Measurements from ENCODE around the gene EIF2B5.

Gene EIF2B5

GRCh38 chr3:184173374-184173722 is 38.2 kb downstream of the EIF2B5 start:
- DNase-seq (ENCODE audit: low read depth in 2 of 2) = no peak

DNA sequence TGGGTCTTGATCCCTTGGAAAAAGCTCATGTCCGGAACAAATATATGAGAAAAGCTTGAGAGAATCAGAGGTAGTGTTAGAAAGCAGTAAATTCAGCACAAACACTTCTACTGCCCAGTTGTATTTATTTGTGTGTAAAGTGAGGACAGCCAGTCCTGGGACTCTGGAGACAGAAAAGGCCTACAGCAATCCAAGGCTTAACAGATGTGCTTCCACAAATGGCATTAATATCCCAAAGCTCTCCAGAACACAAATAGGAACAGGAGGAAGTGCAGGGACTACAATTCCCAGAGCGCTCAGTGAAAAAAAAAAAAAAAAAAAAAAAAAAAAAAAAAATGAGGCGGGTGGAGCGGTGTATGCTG is 39.1 kb downstream of the EIF2B5 start:
- no peak for DNase-seq (ENCODE audit: low read depth in 2 of 2)

DNA sequence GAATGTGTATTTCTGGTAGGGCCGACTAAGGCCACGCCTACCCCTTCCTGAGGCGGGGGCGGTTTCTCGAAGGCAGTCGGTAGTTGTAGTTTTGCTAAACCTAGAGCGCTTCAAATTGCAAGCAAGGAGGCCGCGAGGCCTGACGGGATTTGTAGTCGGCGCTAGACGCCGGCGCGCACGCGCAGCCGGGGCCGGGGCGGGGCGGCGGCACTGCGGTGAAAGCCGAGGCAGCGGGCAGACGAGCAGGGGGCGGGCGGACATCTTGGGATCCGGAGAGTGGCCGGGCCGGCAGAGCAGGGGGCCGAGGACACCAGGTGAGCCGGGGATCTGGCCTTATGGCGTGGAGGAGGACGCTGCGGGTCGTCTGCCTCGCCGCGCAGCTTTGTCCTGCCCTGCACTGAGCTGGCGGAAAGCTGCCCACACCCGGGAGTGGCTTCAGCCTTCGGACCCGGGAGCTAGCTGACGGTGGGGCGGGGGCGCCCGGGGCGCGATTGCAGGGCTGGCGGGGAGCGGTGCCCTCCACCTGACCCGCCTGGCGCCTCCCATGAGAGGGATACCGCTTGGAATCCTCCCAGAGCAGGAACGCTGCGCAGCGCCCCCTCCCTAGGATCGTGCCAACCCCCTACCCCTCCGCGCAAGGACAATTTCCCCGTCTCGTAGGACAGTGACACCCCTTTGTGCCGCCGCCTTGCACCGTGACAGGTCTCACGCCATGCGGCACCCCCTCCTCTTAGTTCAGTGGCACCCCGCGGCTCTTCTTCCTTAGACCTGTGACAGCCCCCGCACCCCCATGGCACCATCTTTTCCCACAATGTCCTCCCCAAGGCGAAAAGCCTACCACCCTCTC is 39.7 kb downstream of the EIF2B5 start, which contains the start of gene AP2M1:
Gene AP2M1 (plus strand): TSS at position 210 of the 847 bp plus-strand sequence. CDS start 2,139 bp downstream, outside the sequence.
- peak; percentile 94 to 95 for DNase-seq (ENCODE audit: low read depth in 2 of 2)

GRCh38 chr3:184175506-184175905 is 40.3 kb downstream of the EIF2B5 start:
- no peak for DNase-seq (ENCODE audit: low read depth in 2 of 2)

DNA sequence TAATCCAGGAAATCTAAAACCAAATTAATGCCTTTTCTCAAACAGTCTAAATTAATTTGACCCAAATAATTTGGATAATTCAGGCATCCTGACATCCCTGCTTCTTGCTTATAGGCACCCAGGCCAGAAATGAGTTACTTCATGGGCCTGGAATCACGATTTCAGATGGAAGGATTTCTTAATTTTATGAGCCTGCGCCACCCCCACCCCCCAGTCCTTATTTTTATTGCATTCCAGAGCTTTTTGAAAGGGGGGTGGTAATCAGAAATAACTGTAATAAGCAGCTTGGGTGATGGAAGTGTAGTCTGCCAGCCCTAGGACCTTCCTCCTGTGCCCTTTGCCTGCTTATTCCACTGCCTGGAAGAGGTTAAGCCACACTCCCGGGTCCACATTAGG is 40.8 kb downstream of the EIF2B5 start:
- DNase-seq (ENCODE audit: low read depth in 2 of 2) = no peak

- DNase-seq (ENCODE audit: low read depth in 2 of 2) = no peak
Observed at GRCh38 chr3:184176377-184177330, 41.5 kb downstream of the EIF2B5 start.

DNA sequence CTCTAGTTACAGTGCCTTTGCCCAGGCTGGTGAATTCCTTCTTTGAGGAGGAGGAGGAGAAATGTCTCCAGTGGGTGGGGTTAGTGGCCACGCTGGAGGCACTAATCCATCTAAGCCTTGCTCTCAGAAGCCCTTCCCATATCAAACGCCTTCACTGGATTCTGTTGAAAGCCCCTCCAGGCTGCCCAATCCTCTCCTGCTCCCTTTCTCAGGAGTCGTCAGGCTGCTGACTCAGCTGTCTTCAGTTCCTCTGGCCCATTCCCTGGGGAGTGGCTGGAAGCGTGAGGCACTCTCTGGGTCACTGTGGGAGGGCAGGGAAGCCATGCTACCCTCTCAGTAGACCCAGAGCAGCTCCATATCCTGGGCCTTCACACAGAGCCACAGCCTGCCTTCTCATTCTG is 42.2 kb downstream of the EIF2B5 start:
- DNase-seq (ENCODE audit: low read depth in 2 of 2) = no peak

DNA sequence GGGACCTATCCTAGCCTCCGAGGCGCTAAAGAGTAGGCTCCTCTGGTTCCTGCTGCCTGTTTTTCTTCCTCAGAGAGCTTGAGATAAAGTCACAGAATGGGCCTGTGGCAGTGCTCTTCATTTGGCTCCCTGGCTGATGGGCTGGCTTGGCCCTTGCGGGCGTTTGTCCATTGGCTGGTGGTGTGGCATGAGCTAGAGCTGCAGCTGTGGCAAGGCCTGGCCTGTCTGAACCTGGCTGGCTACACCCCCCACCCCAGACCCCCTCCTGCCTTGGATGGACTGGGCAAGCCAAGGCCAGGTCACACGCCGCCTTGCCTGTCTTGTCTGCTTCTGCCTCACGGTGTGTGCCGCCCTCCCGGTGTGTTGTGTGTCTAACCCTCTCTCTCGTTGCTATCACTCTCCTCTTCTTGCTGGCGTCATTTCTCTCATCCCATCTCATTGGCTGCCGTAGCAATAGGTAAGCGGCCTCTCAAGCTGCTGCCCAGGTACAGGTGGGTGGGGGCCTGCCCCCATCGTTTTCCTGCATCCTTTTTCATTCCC is 42.7 kb downstream of the EIF2B5 start:
- DNase-seq (ENCODE audit: low read depth in 2 of 2) = no peak

DNA sequence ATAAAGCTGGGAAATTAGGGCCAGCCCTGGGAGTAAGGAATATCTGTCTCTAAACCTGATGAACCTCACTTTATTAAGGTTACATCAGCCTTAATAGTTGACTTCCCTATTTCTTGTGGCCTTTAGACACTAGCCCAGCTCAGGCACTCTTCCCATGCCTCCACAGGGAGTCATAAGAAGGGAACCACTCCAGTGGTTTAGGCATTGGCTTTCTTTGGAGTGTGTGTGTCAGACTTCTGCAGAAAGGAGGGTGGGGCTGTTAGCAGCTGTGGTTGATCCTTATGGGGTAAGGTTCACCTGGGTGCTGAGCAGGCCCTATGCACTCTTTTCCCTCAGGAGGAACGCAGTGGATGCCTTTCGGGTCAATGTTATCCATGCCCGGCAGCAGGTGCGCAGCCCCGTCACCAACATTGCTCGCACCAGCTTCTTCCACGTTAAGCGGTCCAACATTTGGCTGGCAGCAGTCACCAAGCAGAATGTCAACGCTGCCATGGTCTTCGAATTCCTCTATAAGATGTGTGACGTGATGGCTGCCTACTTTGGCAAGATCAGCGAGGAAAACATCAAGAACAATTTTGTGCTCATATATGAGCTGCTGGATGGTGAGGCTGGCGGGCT is 43.5 kb downstream of the EIF2B5 start:
- DNase-seq (ENCODE audit: low read depth in 2 of 2) = no peak

GRCh38 chr3:184180165-184180564 is 45.0 kb downstream of the EIF2B5 start:
- DNase-seq (ENCODE audit: low read depth in 2 of 2) = no peak

- DNase-seq (ENCODE audit: low read depth in 2 of 2) = no peak
Observed at GRCh38 chr3:184181596-184181995, 46.4 kb downstream of the EIF2B5 start.

DNA sequence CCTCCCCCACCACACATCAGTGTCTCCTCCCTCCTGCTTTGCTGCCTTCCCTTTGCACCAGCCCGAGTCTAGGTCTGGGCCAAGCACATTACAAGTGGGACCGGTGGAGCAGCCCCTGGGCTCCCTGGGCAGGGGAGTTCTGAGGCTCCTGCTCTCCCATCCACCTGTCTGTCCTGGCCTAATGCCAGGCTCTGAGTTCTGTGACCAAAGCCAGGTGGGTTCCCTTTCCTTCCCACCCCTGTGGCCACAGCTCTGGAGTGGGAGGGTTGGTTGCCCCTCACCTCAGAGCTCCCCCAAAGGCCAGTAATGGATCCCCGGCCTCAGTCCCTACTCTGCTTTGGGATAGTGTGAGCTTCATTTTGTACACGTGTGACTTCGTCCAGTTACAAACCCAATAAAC is 48.5 kb downstream of the EIF2B5 start:
- DNase-seq (ENCODE audit: low read depth in 2 of 2) = no peak

DNA sequence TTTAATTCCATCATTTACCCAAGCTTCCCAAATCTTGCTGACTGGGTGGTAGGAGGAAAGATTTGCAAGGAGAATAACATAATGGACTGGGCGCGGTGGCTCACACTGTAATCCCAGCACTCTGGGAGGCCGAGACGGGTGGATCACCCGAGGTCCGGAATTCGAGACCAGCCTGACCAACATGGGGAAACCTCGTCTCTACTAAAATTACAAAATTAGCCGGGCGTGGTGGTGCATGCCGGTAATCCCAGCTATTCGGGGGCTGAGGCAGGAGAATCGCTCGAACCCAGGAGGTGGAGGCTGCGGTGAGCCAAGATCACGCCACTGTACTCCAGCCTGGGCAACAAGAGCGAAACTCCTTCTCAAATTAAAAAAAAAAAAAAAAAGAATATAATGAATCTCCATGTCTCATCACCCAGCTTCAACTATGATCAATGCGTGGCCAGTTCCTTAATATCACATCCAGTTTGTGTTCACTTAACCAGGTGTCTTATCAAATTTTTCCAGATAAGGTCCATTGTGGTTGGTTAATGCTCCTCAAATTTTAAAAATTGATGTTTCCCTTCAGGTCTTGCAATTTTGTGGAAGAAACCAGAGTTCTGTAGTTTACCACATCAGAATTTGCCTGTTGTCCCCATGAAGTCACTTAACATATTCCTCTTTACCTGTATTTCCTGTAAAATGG is 49.5 kb downstream of the EIF2B5 start:
- DNase-seq (ENCODE audit: low read depth in 2 of 2) = no peak

DNA sequence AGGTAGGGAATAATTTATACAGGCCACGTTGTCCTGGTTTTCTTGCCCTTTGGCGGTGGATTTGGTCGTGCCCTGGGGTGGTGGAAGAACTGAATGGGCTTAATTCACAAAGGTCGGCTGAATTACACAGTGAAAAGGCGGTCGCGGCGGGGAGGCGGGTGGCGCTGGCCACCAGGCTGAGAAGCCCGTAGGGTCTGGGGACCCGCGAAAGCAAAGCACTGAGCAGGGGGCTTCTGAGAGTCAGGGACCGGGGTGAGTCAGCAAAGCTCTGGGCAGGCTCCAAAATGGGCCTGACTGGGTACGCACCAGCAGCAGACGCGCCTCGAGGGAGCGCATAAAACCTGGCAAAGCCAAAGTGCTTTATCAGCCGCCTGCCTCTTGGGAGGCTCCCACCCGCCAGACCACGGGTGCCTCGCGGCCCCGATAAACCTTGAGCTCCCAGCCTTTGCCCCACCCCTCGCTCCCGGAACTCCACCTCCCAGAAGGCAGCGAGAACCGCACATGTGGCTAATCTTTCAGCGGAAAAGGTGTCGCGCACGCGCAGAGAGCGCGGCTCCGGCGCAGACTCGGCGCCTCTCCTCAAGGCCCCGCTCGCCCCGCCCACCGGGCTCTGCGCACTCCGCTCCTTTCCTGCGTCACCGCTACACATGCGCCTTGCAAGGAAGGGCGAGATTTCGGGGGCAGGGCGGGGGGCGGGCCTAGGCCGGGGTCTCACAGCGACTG is 50.5 kb downstream of the EIF2B5 start:
- peak; percentile 99 for DNase-seq (ENCODE audit: low read depth in 2 of 2)

DNA sequence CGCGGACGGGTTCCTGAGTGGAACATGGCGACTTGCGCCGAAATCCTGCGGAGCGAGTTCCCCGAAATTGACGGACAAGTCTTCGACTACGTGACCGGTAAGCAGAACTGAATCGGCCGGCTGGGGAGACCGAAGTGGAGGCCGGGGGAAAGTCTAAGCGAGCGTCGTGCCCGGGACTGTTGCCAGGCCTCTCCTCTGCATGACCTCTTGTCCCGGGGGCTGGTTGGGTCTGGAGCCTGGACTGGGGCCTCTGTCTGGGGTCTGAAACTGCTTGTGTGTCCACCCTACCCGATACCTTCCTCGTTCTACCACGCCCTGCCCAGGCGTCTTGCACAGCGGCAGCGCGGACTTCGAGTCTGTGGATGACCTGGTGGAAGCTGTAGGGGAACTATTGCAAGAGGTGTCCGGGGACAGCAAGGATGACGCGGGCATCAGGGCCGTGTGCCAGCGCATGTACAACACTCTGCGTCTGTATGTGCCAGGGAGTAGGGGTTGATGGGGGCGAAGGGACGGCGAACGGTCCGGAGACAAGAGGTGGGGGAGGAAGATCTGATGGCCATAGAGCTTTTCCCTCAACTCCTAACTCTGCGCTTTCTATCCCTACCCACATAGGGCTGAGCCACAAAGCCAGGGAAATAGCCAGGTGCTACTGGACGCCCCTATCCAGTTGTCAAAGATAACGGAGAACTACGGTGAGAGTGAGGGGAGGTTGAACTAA is 51.2 kb downstream of the EIF2B5 start, which contains the start of gene ABCF3:
Gene ABCF3 (plus strand): TSS at position 16 of the 718 bp plus-strand sequence. CDS start 9 bp downstream, at position 25.
- DNase-seq (ENCODE audit: low read depth in 2 of 2) = peak in 1 of 2 donors; percentile 12

GRCh38 chr3:184186902-184187207 is 51.7 kb downstream of the EIF2B5 start:
- no peak for DNase-seq (ENCODE audit: low read depth in 2 of 2)

GRCh38 chr3:184188080-184188479 is 52.9 kb downstream of the EIF2B5 start:
- DNase-seq (ENCODE audit: low read depth in 2 of 2) = no peak

GRCh38 chr3:184189421-184189820 is 54.3 kb downstream of the EIF2B5 start:
- DNase-seq (ENCODE audit: low read depth in 2 of 2) = no peak

- no peak for DNase-seq (ENCODE audit: low read depth in 2 of 2)
Observed at GRCh38 chr3:184192889-184193288, 57.7 kb downstream of the EIF2B5 start.

DNA sequence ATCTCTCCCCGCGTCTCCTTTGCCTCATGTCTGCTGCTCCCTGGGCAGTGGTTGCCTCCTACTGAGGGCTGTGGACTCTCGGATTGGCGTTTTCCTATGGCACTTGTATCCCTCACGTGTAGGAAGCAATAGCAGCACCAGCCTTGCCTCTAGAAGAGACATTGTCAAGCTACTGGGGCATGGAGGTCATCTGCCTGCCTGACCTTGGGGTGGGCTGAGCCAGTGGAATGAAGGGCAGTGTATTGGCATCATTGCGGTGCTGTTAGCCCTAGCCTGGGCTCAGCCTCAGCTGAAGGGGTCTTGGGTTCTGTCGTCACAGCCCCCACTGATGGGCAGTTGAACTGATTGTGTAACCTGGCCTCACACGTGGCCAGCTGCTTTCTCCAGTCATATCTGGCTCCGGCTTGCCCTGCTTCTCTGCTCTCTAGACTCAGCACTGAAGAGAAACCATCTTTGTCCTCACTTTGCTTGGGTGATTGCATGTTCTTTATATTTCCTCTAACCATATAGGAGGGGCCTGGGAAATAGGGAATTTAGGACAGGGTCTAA is 58.9 kb downstream of the EIF2B5 start:
- no peak for DNase-seq (ENCODE audit: low read depth in 2 of 2)

Measured in stimulated activated CD4-positive, alpha-beta T cell treated with anti-CD3 and anti-CD28 coated beads, Interleukin-1b, Interleukin-23, amount 100 ng/mL, for 4 hours (primary cell).